GM20431 (cell line): Measurements from ENCODE around the gene ACSM2B.
"Not testable (repeated sequence)": the region's sequence is repeated elsewhere in the genome, so short reads cannot be mapped to it uniquely, and the experiment has no call there.

Experiments used
- in situ Hi-C: fragments of 300-500 bp; cut with MseI, MboI; formaldehyde crosslinking; loops from one replicate; pipeline ENCODE4 v1.15.0; 2020; ENCODE audit warnings: low sequenced_read_pairs; ENCODE audit not compliant: unreplicated experiment

Gene ACSM2B

GRCh38 chr16:20540603-20541316 lies 35.4 kb downstream of the ACSM2B start:
- in situ Hi-C loops, result not testable (repeated sequence)

GRCh38 chr16:20538687-20539086 lies 37.5 kb downstream of the ACSM2B start:
- in situ Hi-C loops, result no loop called here

- in situ Hi-C loops, result no loop called here
These were observed 38.0 kb downstream of the ACSM2B start for GRCh38 chr16:20538181-20538580.

- in situ Hi-C loops, result not testable (repeated sequence)
These were observed 39.5 kb downstream of the ACSM2B start for GRCh38 chr16:20536669-20537068.

- in situ Hi-C loops, result not testable (repeated sequence)
These were observed 43.8 kb downstream of the ACSM2B start for GRCh38 chr16:20532284-20532792.

GRCh38 chr16:20531795-20532194 lies 44.4 kb downstream of the ACSM2B start:
- in situ Hi-C loops, result not testable (repeated sequence)

- in situ Hi-C loops, result no loop called here
These were observed 56.1 kb downstream of the ACSM2B start for GRCh38 chr16:20520103-20520502.

- in situ Hi-C loops, result no loop called here
These were observed 56.9 kb downstream of the ACSM2B start for GRCh38 chr16:20519231-20519630.

GRCh38 chr16:20517149-20517548 lies 59.0 kb downstream of the ACSM2B start:
- in situ Hi-C loops, result no loop called here

- in situ Hi-C loops, result no loop called here
These were observed 60.5 kb downstream of the ACSM2B start for GRCh38 chr16:20515688-20516090.

- in situ Hi-C loops, result no loop called here
These were observed 65.8 kb downstream of the ACSM2B start for GRCh38 chr16:20510323-20510722.

GRCh38 chr16:20507280-20507679 lies 68.9 kb downstream of the ACSM2B start:
- in situ Hi-C loops, result no loop called here

GRCh38 chr16:20504418-20504817 lies 71.7 kb downstream of the ACSM2B start:
- in situ Hi-C loops, result no loop called here

- in situ Hi-C loops, result not testable (repeated sequence)
These were observed 84.7 kb downstream of the ACSM2B start for GRCh38 chr16:20491448-20491847.

GRCh38 chr16:20490994-20491393 lies 85.2 kb downstream of the ACSM2B start:
- in situ Hi-C loops, result not testable (repeated sequence)
